Stimulated activated CD4-positive, alpha-beta T cell treated with anti-CD3 and anti-CD28 coated beads, Interleukin-15, amount 100 ng/mL, for 48 hours (primary cell): Measurements from ENCODE around the gene TDG.
"Not testable (repeated sequence)": the region's sequence is repeated elsewhere in the genome, so short reads cannot be mapped to it uniquely, and the experiment has no call there.

ENCODE experiments used
- DNase-seq, 2 donors: peaks; one replicate each; pipeline ENCODE4 v3.0.0-alpha.2; 2020; ENCODE audit warnings: low read depth in 2 of 2

TDG gene

GRCh38 chr12:103960616-103961227 is 5.0 kb upstream of the TDG start:
- no peak for DNase-seq

GRCh38 chr12:103962493-103962892 is 3.2 kb upstream of the TDG start:
- DNase-seq, result no peak

- no peak for DNase-seq
Observed at GRCh38 chr12:103964805-103965204, 867 bp upstream of the TDG start.

GRCh38 chr12:103965255-103965589 is 450 bp upstream of the TDG start:
- DNase-seq, result no peak

- DNase-seq, result no peak
Observed at GRCh38 chr12:103966736-103967135, 1.1 kb downstream of the TDG start.

- no peak for DNase-seq
Observed at GRCh38 chr12:103969391-103969790, 3.7 kb downstream of the TDG start.

- DNase-seq, result no peak
Observed at GRCh38 chr12:103973909-103974308, 8.2 kb downstream of the TDG start.

- no peak for DNase-seq
Observed at GRCh38 chr12:103975368-103975767, 9.7 kb downstream of the TDG start.

- no peak for DNase-seq
Observed at GRCh38 chr12:103978384-103978982, 12.8 kb downstream of the TDG start.

- DNase-seq, result no peak
Observed at GRCh38 chr12:103986829-103987228, 21.2 kb downstream of the TDG start.

GRCh38 chr12:103994235-103994634 is 28.6 kb downstream of the TDG start:
- DNase-seq, result no peak

GRCh38 chr12:103996595-103996994 is 30.9 kb downstream of the TDG start:
- DNase-seq, result no peak

GRCh38 chr12:103997286-103997900 is 31.7 kb downstream of the TDG start:
- no peak for DNase-seq

- no peak for DNase-seq
Observed at GRCh38 chr12:103998976-103999375, 33.3 kb downstream of the TDG start.

GRCh38 chr12:104000807-104001434 is 35.2 kb downstream of the TDG start:
- no peak for DNase-seq

GRCh38 chr12:104002686-104003085 is 37.0 kb downstream of the TDG start:
- no peak for DNase-seq

GRCh38 chr12:104003596-104003995 is 37.9 kb downstream of the TDG start:
- DNase-seq, result no peak

GRCh38 chr12:104006929-104007328 is 41.3 kb downstream of the TDG start:
- DNase-seq, result no peak

- DNase-seq, result no peak
Observed at GRCh38 chr12:104010121-104010520, 44.4 kb downstream of the TDG start.

GRCh38 chr12:104010606-104011169 is 45.0 kb downstream of the TDG start:
- no peak for DNase-seq

- DNase-seq, result no peak
Observed at GRCh38 chr12:104011253-104011652, 45.6 kb downstream of the TDG start.

GRCh38 chr12:104012331-104012730 is 46.7 kb downstream of the TDG start:
- DNase-seq, result no peak

GRCh38 chr12:104021862-104022261 is 56.2 kb downstream of the TDG start:
- DNase-seq, result not testable (repeated sequence)
